ENCODE data around the gene PDZK1IP1. TPM values are rescaled to one million over a fixed set of nuclear protein-coding genes. Genes with fewer than 3 reads are reported as not detected.

PDZK1IP1 gene, protein sequence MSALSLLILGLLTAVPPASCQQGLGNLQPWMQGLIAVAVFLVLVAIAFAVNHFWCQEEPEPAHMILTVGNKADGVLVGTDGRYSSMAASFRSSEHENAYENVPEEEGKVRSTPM
- polyA plus RNA-seq (ENCODE audit: low read depth in 6 of 6) = 1 to 10 TPM in 3 of 6 donors, under 1 TPM in 2, not detected in 1; 0.72 to 9.2 (median 2.6) TPM

DNA sequence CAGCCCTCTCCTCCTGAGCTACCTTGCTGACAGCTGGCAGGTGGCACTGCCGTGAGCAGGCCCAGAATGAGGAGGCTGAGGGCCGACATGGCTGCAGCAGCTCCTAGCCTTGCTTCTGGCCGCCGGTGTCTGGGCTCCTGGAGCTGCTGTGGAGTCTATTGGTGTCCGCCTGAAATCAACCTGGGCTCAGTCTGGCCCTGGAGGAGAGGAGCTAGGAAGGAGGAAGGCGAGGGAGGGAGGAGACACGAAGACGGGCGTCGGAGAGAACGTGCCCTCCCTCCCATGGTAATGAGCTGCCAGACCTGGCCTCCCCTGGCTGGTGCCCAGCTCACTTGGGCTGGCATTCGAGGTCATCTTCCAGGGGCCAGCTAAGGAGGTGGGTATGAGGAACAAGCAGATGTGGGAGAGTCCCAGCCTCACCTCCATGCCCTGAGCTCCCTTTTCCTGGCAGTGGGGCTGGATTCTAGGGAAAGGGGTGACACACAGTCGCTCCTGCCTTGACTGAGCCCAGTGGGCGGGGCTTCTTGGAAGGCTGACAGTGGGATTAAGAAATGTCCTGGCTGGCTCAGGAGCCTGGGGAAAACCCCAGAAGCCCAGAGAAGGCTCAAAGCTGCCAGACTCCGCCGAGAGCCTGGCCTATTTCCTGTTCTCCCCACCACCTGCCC lies at the start of gene PDZK1IP1:
TSS of gene PDZK1IP1 (minus strand) at position 193 of the 665 bp plus-strand sequence. CDS start at position 89, 104 bp downstream.
- Mint-ChIP-seq H3K27me3 (peaks cover 10 to 51% (median 36%) of the 10 kb centered on the region in 3 donors), H3K36me3 (no peaks in the 10 kb centered on the region), H3K9me3 (no peaks in the 10 kb centered on the region), H3K27ac (peak within 1 kb of the TSS in 2 of 6 donors; percentile 25 to 42), H3K4me3 (peak within 1 kb of the TSS in 1 of 8 donors; percentile 33), H3K4me1 (peaks cover 0 to 6% (median 4%) of the 10 kb centered on the region in 3 donors)
- no peak for ATAC-seq (ENCODE audit: low read depth in 2 of 2)
- DNase-seq = no peak

DNA sequence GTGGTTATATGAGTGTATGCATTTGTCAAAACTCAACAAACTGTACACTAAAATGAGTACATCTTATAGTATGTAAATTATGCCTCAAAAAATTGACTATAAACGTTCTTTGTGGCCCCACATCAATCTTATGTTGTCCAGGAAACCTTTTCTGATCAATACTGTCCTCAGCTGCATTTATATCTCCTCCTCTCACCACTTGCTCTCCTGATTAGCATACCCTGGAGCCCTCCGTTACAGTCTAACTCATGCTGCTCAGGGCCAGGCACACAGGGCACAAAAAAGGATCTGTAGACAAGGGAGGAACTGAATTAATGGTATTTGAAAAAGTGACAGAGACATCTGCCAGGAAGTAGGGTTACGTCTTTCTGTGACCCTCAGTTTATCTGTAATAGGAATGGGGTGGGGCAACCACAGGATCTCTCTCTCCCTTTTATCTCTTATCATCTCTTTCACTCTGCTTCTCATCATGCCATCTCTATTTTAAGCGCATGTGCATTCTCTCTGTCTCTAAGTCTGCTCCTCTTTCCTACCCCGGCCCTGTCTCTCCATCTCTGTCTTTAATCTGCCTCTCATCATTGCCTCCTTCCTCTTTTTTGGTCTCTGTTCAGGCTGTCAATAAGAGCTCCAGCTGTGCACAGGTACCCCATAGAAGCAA lies 49.2 kb upstream of the PDZK1IP1 start:
- Mint-ChIP-seq H3K27ac (no peak overlapping the region), H3K27me3 (peaks cover 60 to 62% (median 62%) of the 10 kb centered on the region in 3 donors), H3K9me3 (peaks cover 0 to 3% (median 0%) of the 10 kb centered on the region in 7 donors), H3K36me3 (no peaks in the 10 kb centered on the region), H3K4me1 (no peaks in the 10 kb centered on the region), H3K4me3 (no peak overlapping the region)
- DNase-seq (no peak), ATAC-seq (ENCODE audit: low read depth in 2 of 2) (no peak)

DNA sequence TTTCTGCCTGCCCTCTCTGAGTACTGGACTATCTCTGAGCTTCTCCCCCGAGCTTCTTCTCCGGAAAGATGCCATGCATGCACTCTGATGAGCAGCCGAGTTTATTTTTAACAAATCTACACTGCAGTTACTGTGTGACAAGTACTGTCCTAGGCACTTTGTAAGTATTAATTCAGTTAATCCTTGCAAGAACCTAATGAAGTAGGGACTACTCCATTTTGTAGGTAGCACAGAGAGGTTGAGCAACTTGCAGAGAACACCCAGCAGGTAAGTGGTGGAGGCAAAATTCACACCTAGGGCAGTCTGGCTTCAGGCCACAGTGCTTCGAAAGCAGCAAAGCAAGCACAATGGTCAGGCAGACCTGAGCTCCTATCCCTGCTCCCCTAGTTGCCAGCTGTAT lies 46.0 kb upstream of the PDZK1IP1 start:
- no peak overlapping the region for H3K27ac Mint-ChIP-seq
- peaks cover 60 to 75% (median 63%) of the 10 kb centered on the region in 3 donors for H3K27me3 Mint-ChIP-seq
- no peak overlapping the region for H3K4me3 Mint-ChIP-seq
- H3K9me3 Mint-ChIP-seq = peaks cover 0 to 7% (median 0%) of the 10 kb centered on the region in 7 donors
- H3K36me3 Mint-ChIP-seq = peaks cover 3 to 9% of the 10 kb centered on the region in 2 donors
- ATAC-seq (ENCODE audit: low read depth in 2 of 2) (no peak), DNase-seq (no peak)
- H3K4me1 Mint-ChIP-seq = peaks cover 13 to 19% (median 16%) of the 10 kb centered on the region in 3 donors

DNA sequence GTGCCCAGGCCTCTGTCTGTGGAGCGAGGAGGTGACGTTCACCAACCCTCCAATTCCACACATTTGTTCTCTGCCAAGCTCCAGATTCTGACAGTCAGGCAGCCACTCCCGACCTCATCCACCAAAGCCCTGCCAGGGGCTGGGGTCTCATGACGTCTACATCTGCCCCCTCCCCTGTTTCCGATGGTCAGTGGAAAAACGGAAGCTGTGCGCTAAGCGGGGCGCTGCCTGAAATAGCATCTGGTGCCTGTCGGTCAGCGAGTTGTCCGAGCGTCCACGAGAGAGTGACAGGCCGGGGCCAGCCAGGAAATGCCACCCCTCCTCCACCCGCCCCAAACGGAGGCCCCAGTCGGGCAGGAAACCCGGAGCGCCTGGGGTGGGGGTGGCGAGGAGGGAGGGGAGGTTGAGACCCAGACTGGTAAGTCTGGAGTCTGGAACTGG lies 45.4 kb upstream of the PDZK1IP1 start:
- Mint-ChIP-seq H3K4me3 (no peak overlapping the region), H3K27ac (no peak overlapping the region), H3K36me3 (peaks cover 3 to 9% of the 10 kb centered on the region in 2 donors), H3K27me3 (peaks cover 65 to 80% (median 66%) of the 10 kb centered on the region in 3 donors), H3K4me1 (peaks cover 15 to 25% (median 21%) of the 10 kb centered on the region in 3 donors), H3K9me3 (peaks cover 0 to 7% (median 0%) of the 10 kb centered on the region in 7 donors)
- ATAC-seq (ENCODE audit: low read depth in 2 of 2) (no peak), DNase-seq (no peak)

DNA sequence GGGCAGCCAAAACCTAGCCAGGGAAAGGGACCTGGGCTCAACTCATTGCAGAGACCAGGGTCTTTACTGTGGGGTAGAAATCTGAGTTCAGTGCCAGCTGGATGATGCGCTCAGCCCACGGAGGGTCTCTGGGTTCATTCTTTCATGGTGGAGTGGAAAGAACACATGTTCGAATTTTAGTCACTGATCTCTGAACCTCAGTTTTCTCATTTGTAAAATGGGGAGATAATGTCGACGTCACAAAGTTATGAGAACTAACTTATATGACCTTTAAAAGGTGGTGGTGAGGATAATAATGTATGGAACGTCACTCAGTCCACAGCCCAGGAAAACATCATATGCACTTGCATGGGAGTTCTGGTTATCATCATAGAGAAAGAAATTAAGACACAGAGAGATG lies 43.4 kb upstream of the PDZK1IP1 start:
- ATAC-seq (ENCODE audit: low read depth in 2 of 2) = no peak
- peaks cover 66 to 86% (median 77%) of the 10 kb centered on the region in 3 donors for H3K27me3 Mint-ChIP-seq
- peak overlapping the region in 6 of 8 donors; percentile 2 to 88 (median 42) for H3K4me3 Mint-ChIP-seq
- H3K9me3 Mint-ChIP-seq = peaks cover 0 to 7% (median 0%) of the 10 kb centered on the region in 7 donors
- no peak overlapping the region for H3K27ac Mint-ChIP-seq
- peaks cover 28 to 38% (median 34%) of the 10 kb centered on the region in 3 donors for H3K4me1 Mint-ChIP-seq
- H3K36me3 Mint-ChIP-seq = peaks cover 3 to 9% of the 10 kb centered on the region in 2 donors
- DNase-seq = no peak

DNA sequence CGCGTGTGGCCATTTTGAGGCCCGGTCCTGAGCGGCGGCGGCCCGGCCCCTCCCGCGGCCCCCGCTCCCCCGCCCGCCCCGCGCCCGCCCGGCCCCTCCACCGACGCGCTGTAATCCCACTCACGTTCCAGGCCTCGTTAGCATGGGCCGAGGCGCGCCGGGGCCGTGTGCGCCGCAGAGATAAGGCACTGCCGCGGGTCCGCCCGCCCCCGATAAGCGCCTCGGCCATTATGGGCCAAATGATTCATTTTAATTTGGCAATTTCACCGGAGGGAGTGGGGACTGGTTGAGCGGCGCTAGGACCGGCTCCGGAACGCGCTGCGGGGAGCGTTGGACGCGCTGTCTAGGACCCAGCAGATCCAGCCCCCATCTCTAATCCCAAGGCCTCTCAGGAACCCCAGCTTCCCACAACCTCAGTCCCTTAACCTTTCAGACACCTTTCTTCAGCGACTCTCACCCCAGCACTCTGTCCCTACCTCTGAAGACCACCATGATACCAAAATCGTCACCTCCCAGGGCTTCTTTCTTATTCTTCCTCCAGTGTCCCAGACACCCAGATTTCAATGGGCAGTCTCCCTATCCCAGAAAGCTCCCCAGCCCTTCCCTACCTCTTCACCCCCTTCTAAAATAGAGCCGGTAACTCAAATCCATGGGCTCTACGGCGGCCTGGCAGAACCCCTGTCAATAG lies 42.5 kb upstream of the PDZK1IP1 start, which contains the start of gene TAL1:
TSS of gene TAL1 (minus strand) at position 39 of the 688 bp plus-strand sequence. CDS start 6,337 bp downstream, outside the sequence.
- peaks cover 66 to 92% (median 82%) of the 10 kb centered on the region in 3 donors for H3K27me3 Mint-ChIP-seq
- peaks cover 0 to 7% (median 0%) of the 10 kb centered on the region in 7 donors for H3K9me3 Mint-ChIP-seq
- peak within 1 kb of the TSS; percentile 71 to 91 (median 88) for H3K4me3 Mint-ChIP-seq
- peaks cover 28 to 38% (median 36%) of the 10 kb centered on the region in 3 donors for H3K4me1 Mint-ChIP-seq
- peak within 1 kb of the TSS in 5 of 6 donors; percentile 39 to 96 (median 55) for H3K27ac Mint-ChIP-seq
- peaks cover 3 to 9% of the 10 kb centered on the region in 2 donors for H3K36me3 Mint-ChIP-seq
- peak in 1 of 2 donors; percentile 33 for ATAC-seq (ENCODE audit: low read depth in 2 of 2)
- DNase-seq = no peak

DNA sequence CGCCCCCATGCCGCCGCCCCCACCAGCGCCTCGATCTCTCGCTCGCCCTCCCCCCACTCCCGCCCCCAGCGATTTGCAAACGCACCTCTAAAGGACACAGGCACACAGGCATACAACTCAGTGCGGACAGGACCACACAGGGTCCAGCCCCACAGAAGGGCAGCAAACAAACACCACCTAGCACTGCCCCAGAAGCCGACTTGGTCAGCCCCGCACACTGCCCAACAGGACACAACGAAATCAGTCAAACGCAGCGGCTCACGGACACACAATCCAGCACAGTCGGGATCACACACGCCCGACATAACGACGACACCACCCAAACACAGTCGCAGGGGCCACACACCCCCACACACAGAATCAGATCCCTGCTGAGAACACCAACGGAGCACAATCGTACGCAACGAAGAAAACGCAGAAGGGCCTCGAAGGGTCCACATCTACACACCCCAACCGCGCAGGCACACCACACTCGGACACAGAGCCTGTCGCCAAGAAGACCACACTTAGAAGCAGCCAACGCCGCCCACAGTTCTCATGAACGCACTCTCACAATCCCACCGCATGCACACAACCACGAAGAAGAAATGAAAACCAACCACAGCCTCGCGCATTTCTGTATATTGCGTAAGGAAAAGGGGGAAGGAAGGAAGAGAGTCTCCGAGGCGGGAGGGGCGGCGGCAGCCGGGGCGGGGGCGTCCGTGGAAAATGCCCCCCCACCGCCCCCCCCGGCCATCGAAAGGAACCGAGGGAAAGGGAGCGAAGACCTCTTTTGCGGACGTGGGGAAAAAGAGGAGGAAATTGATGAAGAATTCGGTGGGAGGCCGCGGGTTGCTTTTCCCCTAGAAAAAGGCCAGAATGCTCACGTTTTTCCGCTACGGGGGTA lies 41.7 kb upstream of the PDZK1IP1 start:
- Mint-ChIP-seq H3K4me1 (peaks cover 28 to 38% (median 36%) of the 10 kb centered on the region in 3 donors), H3K27me3 (peaks cover 70 to 94% (median 86%) of the 10 kb centered on the region in 3 donors), H3K9me3 (peaks cover 0 to 7% (median 0%) of the 10 kb centered on the region in 7 donors), H3K4me3 (peak overlapping the region; percentile 71 to 91 (median 88)), H3K36me3 (peaks cover 3 to 9% of the 10 kb centered on the region in 2 donors), H3K27ac (peak overlapping the region in 5 of 6 donors; percentile 23 to 90 (median 54))
- DNase-seq (peak; percentile 23), ATAC-seq (ENCODE audit: low read depth in 2 of 2) (peak in 1 of 2 donors; percentile 44)

DNA sequence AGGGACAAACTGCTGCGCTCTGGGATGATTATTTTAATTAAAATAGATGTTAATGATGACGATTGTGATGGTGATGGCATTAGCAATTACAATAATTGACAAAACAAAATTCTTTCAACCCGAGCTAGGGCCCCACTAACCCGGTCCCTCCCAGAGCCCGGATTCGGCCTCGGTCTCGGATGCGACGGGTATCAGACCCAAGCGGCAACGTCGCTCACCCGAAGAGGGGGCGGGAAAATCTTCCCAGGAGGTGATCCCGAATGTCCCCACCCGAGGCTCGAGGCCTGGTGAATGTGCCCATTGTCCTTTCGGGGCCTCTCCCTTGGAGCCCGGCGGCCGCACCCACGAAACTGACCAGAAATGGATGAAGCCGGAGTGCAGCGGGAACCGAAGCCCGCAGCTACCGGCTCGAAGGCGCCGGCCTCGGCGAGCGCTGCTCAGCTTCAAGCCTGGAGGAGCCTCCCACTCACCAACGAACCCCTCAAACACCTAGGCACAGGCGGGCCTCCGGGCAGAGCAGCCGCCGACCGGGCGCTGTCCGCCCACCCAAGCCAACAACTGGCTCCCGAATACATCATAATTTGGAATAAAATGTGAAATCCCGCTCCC lies 41.0 kb upstream of the PDZK1IP1 start:
- Mint-ChIP-seq H3K9me3 (peaks cover 0 to 7% (median 0%) of the 10 kb centered on the region in 7 donors), H3K36me3 (peaks cover 3 to 9% of the 10 kb centered on the region in 2 donors), H3K27me3 (peaks cover 68 to 94% (median 92%) of the 10 kb centered on the region in 3 donors), H3K4me1 (peaks cover 32 to 43% (median 41%) of the 10 kb centered on the region in 3 donors), H3K4me3 (peak overlapping the region in 7 of 8 donors; percentile 30 to 91 (median 82)), H3K27ac (peak overlapping the region in 1 of 6 donors; percentile 64)
- ATAC-seq (ENCODE audit: low read depth in 2 of 2) (peak; percentile 35 to 43), DNase-seq (peak; percentile 15)

DNA sequence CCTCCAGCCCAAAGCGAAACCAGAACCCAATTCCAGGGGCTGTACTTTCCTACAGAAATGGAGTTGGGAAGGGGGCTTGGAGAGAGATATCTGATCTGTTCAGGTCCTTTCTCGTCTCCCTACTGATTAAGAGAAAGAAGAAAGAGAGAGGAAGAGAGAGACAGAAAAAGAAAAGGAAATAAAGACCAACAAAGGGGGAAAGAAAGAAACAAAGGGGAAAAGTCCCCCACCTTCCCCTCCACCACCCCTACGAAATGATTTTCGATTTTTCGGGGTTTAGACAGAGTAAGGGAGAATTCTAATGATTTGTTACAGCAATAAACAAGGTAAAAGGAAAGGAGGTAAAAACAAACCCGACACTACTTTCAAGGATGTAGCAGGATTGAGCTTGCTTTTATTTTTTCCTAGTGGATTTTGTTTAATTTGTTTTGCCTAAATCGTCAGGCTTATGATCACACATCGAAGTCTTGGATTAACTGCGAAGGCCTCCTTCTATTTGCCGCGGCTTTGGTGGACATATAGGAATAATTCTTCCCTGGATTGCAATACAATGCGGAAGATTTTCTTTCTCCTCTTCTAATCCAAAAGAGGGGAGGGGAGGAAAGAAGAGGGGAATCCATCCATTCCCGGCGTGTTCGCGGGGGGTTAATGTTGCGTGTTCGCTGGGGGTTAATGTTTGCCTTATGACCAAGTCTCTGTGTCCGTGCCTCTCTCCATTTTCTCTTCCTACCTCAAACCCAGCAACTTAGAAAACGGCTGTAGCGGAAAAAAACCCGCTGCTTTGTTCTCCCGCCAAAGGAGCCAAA lies 40.3 kb upstream of the PDZK1IP1 start:
- peaks cover 3 to 9% of the 10 kb centered on the region in 2 donors for H3K36me3 Mint-ChIP-seq
- peak overlapping the region in 2 of 6 donors; percentile 21 to 64 for H3K27ac Mint-ChIP-seq
- H3K4me3 Mint-ChIP-seq = peak overlapping the region; percentile 39 to 91 (median 79)
- peaks cover 0 to 7% (median 0%) of the 10 kb centered on the region in 7 donors for H3K9me3 Mint-ChIP-seq
- no peak for DNase-seq
- H3K4me1 Mint-ChIP-seq = peaks cover 33 to 45% (median 42%) of the 10 kb centered on the region in 3 donors
- ATAC-seq (ENCODE audit: low read depth in 2 of 2) = no peak
- H3K27me3 Mint-ChIP-seq = peaks cover 65 to 93% (median 92%) of the 10 kb centered on the region in 3 donors

DNA sequence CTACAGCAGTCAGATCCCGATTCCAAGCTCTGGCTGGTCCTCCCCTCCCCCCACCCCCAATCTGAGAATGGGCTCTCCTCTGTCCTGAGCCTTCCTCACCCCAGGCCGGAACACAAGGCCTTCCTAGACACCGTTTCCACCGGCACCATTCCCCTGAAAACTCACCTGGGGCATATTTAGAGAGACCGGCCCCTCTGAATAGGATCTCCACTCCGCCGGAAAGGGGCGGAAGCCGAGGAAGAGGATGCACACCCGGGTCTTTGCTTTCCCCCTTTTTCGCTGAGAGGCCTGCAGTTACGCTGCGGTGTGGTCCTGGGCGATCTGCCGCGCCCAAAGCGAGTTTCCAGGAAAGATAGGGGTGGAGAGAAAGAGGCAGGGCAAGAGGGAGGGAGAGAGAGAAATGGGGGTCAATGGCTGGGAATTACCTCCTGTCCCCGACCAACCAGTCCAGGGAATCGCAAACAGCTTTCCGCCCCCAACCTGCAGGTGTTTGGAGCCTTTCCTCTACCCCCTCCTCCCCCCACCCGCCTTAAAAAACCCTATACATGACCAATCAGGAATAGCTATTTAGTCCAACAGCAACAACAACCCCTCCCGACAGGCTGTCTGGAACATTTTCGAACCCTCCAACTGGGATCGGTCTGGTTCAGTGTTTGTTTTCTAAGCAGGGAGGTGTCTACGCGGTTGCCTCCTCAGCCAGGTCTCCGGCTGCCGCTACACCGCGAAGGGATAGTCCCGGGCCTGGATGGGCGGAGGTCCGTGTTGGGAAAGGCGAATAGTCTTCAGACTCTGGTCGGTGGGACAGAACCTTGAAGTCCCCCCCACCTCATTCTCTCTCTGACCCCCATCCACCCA lies 39.4 kb upstream of the PDZK1IP1 start:
- Mint-ChIP-seq H3K27me3 (peaks cover 63 to 84% (median 84%) of the 10 kb centered on the region in 3 donors), H3K27ac (peak overlapping the region in 3 of 6 donors; percentile 17 to 84 (median 60)), H3K4me3 (peak overlapping the region in 7 of 8 donors; percentile 39 to 88 (median 73)), H3K4me1 (peaks cover 33 to 45% (median 42%) of the 10 kb centered on the region in 3 donors), H3K36me3 (peaks cover 3 to 9% of the 10 kb centered on the region in 2 donors), H3K9me3 (peaks cover 0 to 5% (median 0%) of the 10 kb centered on the region in 7 donors)
- DNase-seq (no peak), ATAC-seq (ENCODE audit: low read depth in 2 of 2) (no peak)
